Measurements from ENCODE around the gene NBDY.

NBDY gene

GRCh38 chrX:56800307-56800706 is 71.3 kb downstream of the NBDY start:
- no peak for ATAC-seq
- no peak for TF ChIP-seq RARB (CRISPR knock-in tag; IDR thresholded peaks at IDR 0.05)
- TF ChIP-seq ZFP3 (CRISPR knock-in tag; IDR thresholded peaks at IDR 0.05), result no peak
- no peak for TF ChIP-seq PPARA (CRISPR knock-in tag; IDR thresholded peaks at IDR 0.05; ENCODE audit: borderline replicate concordance)
- no peak for TF ChIP-seq SNAI2 (CRISPR knock-in tag; IDR thresholded peaks at IDR 0.05)
- TF ChIP-seq TOX (CRISPR knock-in tag; IDR thresholded peaks at IDR 0.05; ENCODE audit: borderline replicate concordance), result no peak
- TF ChIP-seq, protein P1, sequence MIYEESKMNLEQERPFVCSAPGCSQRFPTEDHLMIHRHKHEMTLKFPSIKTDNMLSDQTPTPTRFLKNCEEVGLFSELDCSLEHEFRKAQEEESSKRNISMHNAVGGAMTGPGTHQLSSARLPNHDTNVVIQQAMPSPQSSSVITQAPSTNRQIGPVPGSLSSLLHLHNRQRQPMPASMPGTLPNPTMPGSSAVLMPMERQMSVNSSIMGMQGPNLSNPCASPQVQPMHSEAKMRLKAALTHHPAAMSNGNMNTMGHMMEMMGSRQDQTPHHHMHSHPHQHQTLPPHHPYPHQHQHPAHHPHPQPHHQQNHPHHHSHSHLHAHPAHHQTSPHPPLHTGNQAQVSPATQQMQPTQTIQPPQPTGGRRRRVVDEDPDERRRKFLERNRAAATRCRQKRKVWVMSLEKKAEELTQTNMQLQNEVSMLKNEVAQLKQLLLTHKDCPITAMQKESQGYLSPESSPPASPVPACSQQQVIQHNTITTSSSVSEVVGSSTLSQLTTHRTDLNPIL (CRISPR knock-in tag; IDR thresholded peaks at IDR 0.05; ENCODE audit: low read depth), result no peak
- TF ChIP-seq, protein P2, sequence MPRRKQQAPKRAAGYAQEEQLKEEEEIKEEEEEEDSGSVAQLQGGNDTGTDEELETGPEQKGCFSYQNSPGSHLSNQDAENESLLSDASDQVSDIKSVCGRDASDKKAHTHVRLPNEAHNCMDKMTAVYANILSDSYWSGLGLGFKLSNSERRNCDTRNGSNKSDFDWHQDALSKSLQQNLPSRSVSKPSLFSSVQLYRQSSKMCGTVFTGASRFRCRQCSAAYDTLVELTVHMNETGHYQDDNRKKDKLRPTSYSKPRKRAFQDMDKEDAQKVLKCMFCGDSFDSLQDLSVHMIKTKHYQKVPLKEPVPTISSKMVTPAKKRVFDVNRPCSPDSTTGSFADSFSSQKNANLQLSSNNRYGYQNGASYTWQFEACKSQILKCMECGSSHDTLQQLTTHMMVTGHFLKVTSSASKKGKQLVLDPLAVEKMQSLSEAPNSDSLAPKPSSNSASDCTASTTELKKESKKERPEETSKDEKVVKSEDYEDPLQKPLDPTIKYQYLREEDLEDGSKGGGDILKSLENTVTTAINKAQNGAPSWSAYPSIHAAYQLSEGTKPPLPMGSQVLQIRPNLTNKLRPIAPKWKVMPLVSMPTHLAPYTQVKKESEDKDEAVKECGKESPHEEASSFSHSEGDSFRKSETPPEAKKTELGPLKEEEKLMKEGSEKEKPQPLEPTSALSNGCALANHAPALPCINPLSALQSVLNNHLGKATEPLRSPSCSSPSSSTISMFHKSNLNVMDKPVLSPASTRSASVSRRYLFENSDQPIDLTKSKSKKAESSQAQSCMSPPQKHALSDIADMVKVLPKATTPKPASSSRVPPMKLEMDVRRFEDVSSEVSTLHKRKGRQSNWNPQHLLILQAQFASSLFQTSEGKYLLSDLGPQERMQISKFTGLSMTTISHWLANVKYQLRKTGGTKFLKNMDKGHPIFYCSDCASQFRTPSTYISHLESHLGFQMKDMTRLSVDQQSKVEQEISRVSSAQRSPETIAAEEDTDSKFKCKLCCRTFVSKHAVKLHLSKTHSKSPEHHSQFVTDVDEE (CRISPR knock-in tag; IDR thresholded peaks at IDR 0.05), result no peak
- no peak for TF ChIP-seq ZC3H10 (CRISPR knock-in tag; IDR thresholded peaks at IDR 0.05)
- TF ChIP-seq ZFP30 (CRISPR knock-in tag; IDR thresholded peaks at IDR 0.05), result no peak
- no peak for TF ChIP-seq ZNF8 (CRISPR knock-in tag; IDR thresholded peaks at IDR 0.05)
- TF ChIP-seq BACH2 (CRISPR knock-in tag; IDR thresholded peaks at IDR 0.05; ENCODE audit: borderline replicate concordance), result no peak
- TF ChIP-seq ISL1 (CRISPR knock-in tag; IDR thresholded peaks at IDR 0.05), result no peak
- no peak for TF ChIP-seq CSDC2 (CRISPR knock-in tag; IDR thresholded peaks at IDR 0.05)
- no peak for TF ChIP-seq ARNTL (CRISPR knock-in tag; IDR thresholded peaks at IDR 0.05; ENCODE audit: borderline replicate concordance, low read depth)
- TF ChIP-seq ZNF565 (CRISPR knock-in tag; conservative IDR thresholded peaks at IDR 0.05; ENCODE audit: low read depth), result no peak

DNA sequence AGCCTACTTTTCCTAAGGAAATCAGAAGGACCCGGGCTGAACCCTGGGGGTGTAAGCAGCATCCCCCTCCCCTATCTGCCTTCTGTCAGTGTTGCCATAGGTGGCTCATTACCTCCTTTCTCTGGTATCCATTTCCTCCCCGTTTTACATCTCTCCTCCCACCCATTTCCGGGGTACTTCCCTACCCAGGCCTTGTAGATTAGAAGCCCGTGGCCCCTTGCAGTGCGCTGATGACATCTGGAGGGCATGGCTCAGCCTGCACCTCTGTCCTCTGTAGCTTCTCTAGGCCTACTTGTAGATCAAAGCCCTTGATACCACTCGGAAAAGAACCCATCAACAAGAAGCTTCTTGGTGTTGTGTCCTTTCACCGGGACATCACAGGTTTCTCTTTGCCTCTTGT is 71.8 kb downstream of the NBDY start:
- no peak for TF ChIP-seq ESRRG (CRISPR knock-in tag; IDR thresholded peaks at IDR 0.05)
- TF ChIP-seq RARB (CRISPR knock-in tag; IDR thresholded peaks at IDR 0.05), result no peak
- no peak for TF ChIP-seq CSRNP3 (CRISPR knock-in tag; IDR thresholded peaks at IDR 0.05)
- no peak for TF ChIP-seq POU6F1 (CRISPR knock-in tag; IDR thresholded peaks at IDR 0.05; ENCODE audit: borderline replicate concordance, low read depth)
- no peak for TF ChIP-seq GLIS3 (CRISPR knock-in tag; IDR thresholded peaks at IDR 0.05)
- TF ChIP-seq ZNF70 (CRISPR knock-in tag; IDR thresholded peaks at IDR 0.05), result no peak
- TF ChIP-seq ZC3H10 (CRISPR knock-in tag; IDR thresholded peaks at IDR 0.05), result no peak
- TF ChIP-seq BACH2 (CRISPR knock-in tag; IDR thresholded peaks at IDR 0.05; ENCODE audit: borderline replicate concordance), result no peak
- TF ChIP-seq CSDC2 (CRISPR knock-in tag; IDR thresholded peaks at IDR 0.05), result no peak
- TF ChIP-seq ISL1 (CRISPR knock-in tag; IDR thresholded peaks at IDR 0.05), result no peak
- TF ChIP-seq, protein P3, sequence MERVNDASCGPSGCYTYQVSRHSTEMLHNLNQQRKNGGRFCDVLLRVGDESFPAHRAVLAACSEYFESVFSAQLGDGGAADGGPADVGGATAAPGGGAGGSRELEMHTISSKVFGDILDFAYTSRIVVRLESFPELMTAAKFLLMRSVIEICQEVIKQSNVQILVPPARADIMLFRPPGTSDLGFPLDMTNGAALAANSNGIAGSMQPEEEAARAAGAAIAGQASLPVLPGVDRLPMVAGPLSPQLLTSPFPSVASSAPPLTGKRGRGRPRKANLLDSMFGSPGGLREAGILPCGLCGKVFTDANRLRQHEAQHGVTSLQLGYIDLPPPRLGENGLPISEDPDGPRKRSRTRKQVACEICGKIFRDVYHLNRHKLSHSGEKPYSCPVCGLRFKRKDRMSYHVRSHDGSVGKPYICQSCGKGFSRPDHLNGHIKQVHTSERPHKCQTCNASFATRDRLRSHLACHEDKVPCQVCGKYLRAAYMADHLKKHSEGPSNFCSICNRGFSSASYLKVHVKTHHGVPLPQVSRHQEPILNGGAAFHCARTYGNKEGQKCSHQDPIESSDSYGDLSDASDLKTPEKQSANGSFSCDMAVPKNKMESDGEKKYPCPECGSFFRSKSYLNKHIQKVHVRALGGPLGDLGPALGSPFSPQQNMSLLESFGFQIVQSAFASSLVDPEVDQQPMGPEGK (CRISPR knock-in tag; IDR thresholded peaks at IDR 0.05; ENCODE audit: borderline replicate concordance), result no peak
- ATAC-seq, result no peak

DNA sequence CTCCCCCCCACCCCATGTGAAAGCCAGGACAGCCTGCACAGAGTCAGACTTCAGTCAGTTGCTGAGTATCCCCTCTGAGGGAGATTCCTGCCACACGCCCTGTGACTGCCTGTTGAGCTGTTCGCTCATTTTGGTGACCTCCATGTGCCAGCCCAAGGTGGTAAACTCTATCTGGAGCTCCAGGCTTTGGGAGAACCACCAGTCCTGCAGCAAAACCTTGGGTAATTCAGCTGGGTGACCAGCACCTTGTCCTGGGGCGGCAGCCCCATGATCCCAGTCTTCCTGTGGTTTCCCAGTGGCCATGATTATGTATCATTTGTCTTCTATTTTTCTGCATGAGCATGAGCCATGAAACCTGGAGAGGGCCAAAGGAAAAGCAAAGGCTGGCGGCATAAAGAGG is 73.4 kb downstream of the NBDY start:
- no peak for ATAC-seq
- TF ChIP-seq GLIS3 (CRISPR knock-in tag; IDR thresholded peaks at IDR 0.05) (no peak), SNAI2 (CRISPR knock-in tag; IDR thresholded peaks at IDR 0.05) (no peak), ZNF8 (CRISPR knock-in tag; IDR thresholded peaks at IDR 0.05) (no peak), CSDC2 (CRISPR knock-in tag; IDR thresholded peaks at IDR 0.05) (no peak), POU6F1 (CRISPR knock-in tag; IDR thresholded peaks at IDR 0.05; ENCODE audit: borderline replicate concordance, low read depth) (no peak), ZFP3 (CRISPR knock-in tag; IDR thresholded peaks at IDR 0.05) (no peak), BACH2 (CRISPR knock-in tag; IDR thresholded peaks at IDR 0.05; ENCODE audit: borderline replicate concordance) (no peak), TOX (CRISPR knock-in tag; IDR thresholded peaks at IDR 0.05; ENCODE audit: borderline replicate concordance) (no peak), ZFP30 (CRISPR knock-in tag; IDR thresholded peaks at IDR 0.05) (no peak)
- TF ChIP-seq, protein P3 (CRISPR knock-in tag; IDR thresholded peaks at IDR 0.05; ENCODE audit: borderline replicate concordance), result no peak
- TF ChIP-seq, protein P2 (CRISPR knock-in tag; IDR thresholded peaks at IDR 0.05), result no peak
